H9 (cell line): ENCODE results near the gene COA5. TPM values are rescaled to one million over a fixed set of nuclear protein-coding genes. Genes with fewer than 3 reads are reported as not detected.

Experiments used
- DNase-seq: peaks from one replicate; pipeline ENCODE4 v3.0.0-alpha.2; 2017
- H2AFZ ChIP-seq: one replicate; pipeline ENCODE4 v1.6.1; 2013; ENCODE audit warnings: mild to moderate bottlenecking, low read length, control low read depth, moderate library complexity
- H2AK5ac ChIP-seq: 2 replicates; pipeline ENCODE4 v1.6.1; 2013; ENCODE audit warnings: low read length, control low read depth, mixed read lengths; ENCODE audit not compliant: insufficient read length
- H2BK120ac ChIP-seq: one replicate; pipeline ENCODE4 v1.6.1; 2013; ENCODE audit warnings: low read depth, mild to moderate bottlenecking, low read length, control low read depth, inconsistent platforms; ENCODE audit not compliant: poor library complexity, severe bottlenecking
- H2BK12ac ChIP-seq: 2 replicates; pipeline ENCODE4 v1.6.1; 2013; ENCODE audit warnings: low read length, control low read depth, mixed read lengths, low read depth; ENCODE audit not compliant: insufficient read length
- H2BK15ac ChIP-seq: 2 replicates; pipeline ENCODE4 v1.6.1; 2013; ENCODE audit warnings: low read depth, low read length, control low read depth
- H2BK20ac ChIP-seq: one replicate; pipeline ENCODE4 v1.6.1; 2013; ENCODE audit warnings: low read depth, mild to moderate bottlenecking, low read length, control low read depth, inconsistent platforms; ENCODE audit not compliant: poor library complexity, severe bottlenecking
- H2BK5ac ChIP-seq: 2 replicates; pipeline ENCODE4 v1.6.1; 2013; ENCODE audit warnings: low read length, control low read depth, mixed read lengths; ENCODE audit not compliant: insufficient read length
- H3K14ac ChIP-seq: 2 replicates; pipeline ENCODE4 v1.6.1; 2013; ENCODE audit warnings: low read length, control low read depth; ENCODE audit not compliant: insufficient read depth
- H3K18ac ChIP-seq: 2 replicates; pipeline ENCODE4 v1.6.1; 2013; ENCODE audit warnings: low read depth, mild to moderate bottlenecking, mixed read lengths, low read length, control low read depth; ENCODE audit not compliant: insufficient read length
- H3K23ac ChIP-seq: 2 replicates; pipeline ENCODE4 v1.6.1; 2013; ENCODE audit warnings: low read length, control low read depth, mixed read lengths, low read depth; ENCODE audit not compliant: insufficient read length
- H3K23me2 ChIP-seq: 2 replicates; pipeline ENCODE4 v1.6.1; 2013; ENCODE audit warnings: low read depth, mild to moderate bottlenecking, mixed read lengths, low read length, control low read depth; ENCODE audit not compliant: insufficient read length, poor library complexity, severe bottlenecking
- H3K27ac ChIP-seq: 2 replicates; pipeline ENCODE4 v1.5.1; 2013; ENCODE audit warnings: low read length, control low read depth, mixed read lengths, low read depth; ENCODE audit not compliant: insufficient read length
- H3K27me3 ChIP-seq: 2 replicates; pipeline ENCODE4 v1.6.1; 2013; ENCODE audit warnings: low read length, control low read depth, inconsistent platforms; ENCODE audit not compliant: insufficient read depth
- H3K4ac ChIP-seq: 2 replicates; pipeline ENCODE4 v1.6.1; 2013; ENCODE audit warnings: low read depth, mild to moderate bottlenecking, control low read depth, inconsistent platforms, low read length, moderate library complexity
- H3K4me1 ChIP-seq: 2 replicates; pipeline ENCODE4 v1.6.1; 2013; ENCODE audit warnings: low read length, control low read depth, inconsistent platforms; ENCODE audit not compliant: insufficient read depth
- H3K4me2 ChIP-seq: 2 replicates; pipeline ENCODE4 v1.6.1; 2013; ENCODE audit warnings: low read length, control low read depth, mixed read lengths; ENCODE audit not compliant: insufficient read length, insufficient read depth
- H3K56ac ChIP-seq: 2 replicates; pipeline ENCODE4 v1.6.1; 2013; ENCODE audit warnings: low read depth, mild to moderate bottlenecking, mixed read lengths, low read length, control low read depth; ENCODE audit not compliant: insufficient read length
- H3K79me1 ChIP-seq: 2 replicates; pipeline ENCODE4 v1.6.1; 2013; ENCODE audit warnings: low read depth, mild to moderate bottlenecking, moderate library complexity, low read length, control low read depth, inconsistent platforms; ENCODE audit not compliant: insufficient read depth, poor library complexity, severe bottlenecking
- H3K79me2 ChIP-seq: 2 replicates; pipeline ENCODE4 v1.6.1; 2013; ENCODE audit warnings: low read length, control low read depth, inconsistent platforms; ENCODE audit not compliant: insufficient read depth
- H3K9ac ChIP-seq: 2 replicates; pipeline ENCODE4 v1.6.1; 2013; ENCODE audit warnings: low read length, control low read depth, mixed read lengths; ENCODE audit not compliant: insufficient read length; ENCODE audit errors: extremely low read depth
- H3K9me3 ChIP-seq: one replicate; pipeline ENCODE4 v1.6.1; 2013; ENCODE audit warnings: low read depth, low read length, inconsistent platforms; ENCODE audit not compliant: control insufficient read depth
- H3T11ph ChIP-seq: one replicate; pipeline ENCODE4 v1.6.1; 2013; ENCODE audit warnings: mild to moderate bottlenecking, low read length, control low read depth, inconsistent platforms
- H4K20me1 ChIP-seq: one replicate; pipeline ENCODE4 v1.6.1; 2013; ENCODE audit not compliant: control insufficient read depth, insufficient read length, insufficient read depth
- H4K5ac ChIP-seq: 2 replicates; pipeline ENCODE4 v1.6.1; 2013; ENCODE audit warnings: low read depth, mild to moderate bottlenecking, mixed read lengths, low read length, control low read depth; ENCODE audit not compliant: insufficient read length
- H4K8ac ChIP-seq: replicated peaks from 2 replicates; pipeline ENCODE4 v1.6.1; 2013; ENCODE audit warnings: low read length, control low read depth, mixed read lengths, low read depth; ENCODE audit not compliant: insufficient read length
- H4K91ac ChIP-seq: 2 replicates; pipeline ENCODE4 v1.6.1; 2013; ENCODE audit warnings: low read depth, mild to moderate bottlenecking, moderate library complexity, mixed read lengths, low read length, control low read depth; ENCODE audit not compliant: insufficient read length
- H3K27ac Mint-ChIP-seq, 3 experiments: 2 replicates in 2 of 3; 3 replicates in 1 of 3; pipeline ENCODE4 v1.8.0; 2020 to 2021; ENCODE audit warnings: mixed read lengths in 3 of 3, mild to moderate bottlenecking in 1 of 3, moderate library complexity in 1 of 3
- H3K27me3 Mint-ChIP-seq: 2 replicates; pipeline ENCODE4 v1.8.0; 2021; ENCODE audit warnings: low read depth, mild to moderate bottlenecking, moderate library complexity, mixed read lengths
- H3K36me3 Mint-ChIP-seq, 3 experiments: 2 replicates in 2 of 3; 3 replicates in 1 of 3; pipeline ENCODE4 v1.8.0; 2020 to 2021; ENCODE audit warnings: low read depth in 3 of 3, mixed read lengths in 3 of 3; ENCODE audit not compliant: insufficient read depth in 1 of 3
- H3K4me1 Mint-ChIP-seq, 2 experiments: 2 replicates each; pipeline ENCODE4 v1.8.0; 2020; ENCODE audit warnings: mixed read lengths in 2 of 2
- H3K4me3 Mint-ChIP-seq, 2 experiments: 2 replicates in 1 of 2; 3 replicates in 1 of 2; pipeline ENCODE4 v1.8.0; 2020 to 2021; ENCODE audit warnings: mild to moderate bottlenecking in 2 of 2, mixed read lengths in 2 of 2, moderate library complexity in 1 of 2
- H3K9me3 Mint-ChIP-seq, 2 experiments: 2 replicates in 1 of 2; 3 replicates in 1 of 2; pipeline ENCODE4 v1.8.0; 2020; ENCODE audit warnings: mild to moderate bottlenecking in 2 of 2, mixed read lengths in 2 of 2, moderate library complexity in 1 of 2
- WGBS: extraction: QIAGEN DNeasy Blood & Tissue Kit; methylation state at CpG from one replicate; pipeline ENCODE4 v1.1.7; 2013; ENCODE audit warnings: missing lambda C conversion rate, low lambda C conversion rate, mixed read lengths; ENCODE audit not compliant: insufficient read length; ENCODE audit errors: extremely low coverage; 5-methylcytosine and 5-hydroxymethylcytosine counted together
- total RNA-seq: library from RNA; stranded (reverse); gene quantifications from 2 replicates; pipeline ENCODE4 v1.2.1, GENCODE V29; 2021
- TF ChIP-seq, protein P1 (sequence below): fragments of 200-600 bp; sonication (generic); conservative IDR thresholded peaks from 3 replicates; pipeline ENCODE4 v1.8.0; 2021; ENCODE audit warnings: antibody characterized with exemption, mild to moderate bottlenecking

COA5 gene
- total RNA-seq, 1 experiment from 2014 or later = 23.6 TPM

GRCh38 chr2:98551316-98551715 lies 57.0 kb downstream of the COA5 start:
- Histone ChIP-seq H3K18ac (no peak overlapping the region), H3T11ph (no peak overlapping the region), H3K9me3 (no peaks in the 10 kb centered on the region), H2BK5ac (no peak overlapping the region), H3K14ac (no peak overlapping the region), H3K4me1 (no peaks in the 10 kb centered on the region), H2BK120ac (no peak overlapping the region), H3K56ac (no peak overlapping the region), H3K4me2 (no peak overlapping the region), H2AK5ac (no peak overlapping the region), H3K9ac (no peak overlapping the region), H2AFZ (no peak overlapping the region), H3K27me3 (no peaks in the 10 kb centered on the region), H2BK12ac (no peak overlapping the region), H3K27ac (no peak overlapping the region), H3K79me2 (no peaks in the 10 kb centered on the region), H3K4ac (no peak overlapping the region), H4K91ac (no peak overlapping the region), H2BK15ac (no peak overlapping the region), H4K5ac (no peak overlapping the region), H3K23me2 (no peaks in the 10 kb centered on the region), H3K23ac (no peak overlapping the region), H3K79me1 (no peaks in the 10 kb centered on the region), H4K8ac (no peak overlapping the region), H2BK20ac (no peak overlapping the region), H4K20me1 (no peaks in the 10 kb centered on the region)
- no peaks in the 10 kb centered on the region for H3K27me3 Mint-ChIP-seq
- H3K4me3 Mint-ChIP-seq = no peak overlapping the region
- TF ChIP-seq, protein P1, sequence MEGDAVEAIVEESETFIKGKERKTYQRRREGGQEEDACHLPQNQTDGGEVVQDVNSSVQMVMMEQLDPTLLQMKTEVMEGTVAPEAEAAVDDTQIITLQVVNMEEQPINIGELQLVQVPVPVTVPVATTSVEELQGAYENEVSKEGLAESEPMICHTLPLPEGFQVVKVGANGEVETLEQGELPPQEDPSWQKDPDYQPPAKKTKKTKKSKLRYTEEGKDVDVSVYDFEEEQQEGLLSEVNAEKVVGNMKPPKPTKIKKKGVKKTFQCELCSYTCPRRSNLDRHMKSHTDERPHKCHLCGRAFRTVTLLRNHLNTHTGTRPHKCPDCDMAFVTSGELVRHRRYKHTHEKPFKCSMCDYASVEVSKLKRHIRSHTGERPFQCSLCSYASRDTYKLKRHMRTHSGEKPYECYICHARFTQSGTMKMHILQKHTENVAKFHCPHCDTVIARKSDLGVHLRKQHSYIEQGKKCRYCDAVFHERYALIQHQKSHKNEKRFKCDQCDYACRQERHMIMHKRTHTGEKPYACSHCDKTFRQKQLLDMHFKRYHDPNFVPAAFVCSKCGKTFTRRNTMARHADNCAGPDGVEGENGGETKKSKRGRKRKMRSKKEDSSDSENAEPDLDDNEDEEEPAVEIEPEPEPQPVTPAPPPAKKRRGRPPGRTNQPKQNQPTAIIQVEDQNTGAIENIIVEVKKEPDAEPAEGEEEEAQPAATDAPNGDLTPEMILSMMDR = no peak
- peak overlapping the region in 1 of 3 experiments; percentile 12; a peak in 1 of 7 replicates for H3K27ac Mint-ChIP-seq
- no CpG with 5 or more reads among the region's 6 CpGs for WGBS
- no peaks in the 10 kb centered on the region for H3K9me3 Mint-ChIP-seq
- H3K4me1 Mint-ChIP-seq = no peaks in the 10 kb centered on the region
- peaks cover 28 to 80% (median 48%) of the 10 kb centered on the region in 3 experiments for H3K36me3 Mint-ChIP-seq
- no peak for DNase-seq
